Ovary (tissue), 3 donors: Measurements from ENCODE around the gene PRF1.

ENCODE experiments used
- POLR2A ChIP-seq: fragments of 450-650 bp; IDR thresholded peaks from one replicate; pipeline ENCODE4 v1.6.1; 2017; ENCODE audit warnings: antibody characterized with exemption, mild to moderate bottlenecking, moderate library complexity
- TF ChIP-seq, protein P1 (sequence below), 3 donors: fragments of 450-650 bp in 2 of 3; fragments of 200-600 bp in 1 of 3; IDR thresholded peaks; one replicate each; pipeline versions ENCODE4 v1.5.1 to v1.8.0; 2016 to 2022; ENCODE audit warnings: antibody characterized with exemption in 3 of 3, mild to moderate bottlenecking in 1 of 3
- donor health status: DM: no; HTN: no; CAD: no.

DNA sequence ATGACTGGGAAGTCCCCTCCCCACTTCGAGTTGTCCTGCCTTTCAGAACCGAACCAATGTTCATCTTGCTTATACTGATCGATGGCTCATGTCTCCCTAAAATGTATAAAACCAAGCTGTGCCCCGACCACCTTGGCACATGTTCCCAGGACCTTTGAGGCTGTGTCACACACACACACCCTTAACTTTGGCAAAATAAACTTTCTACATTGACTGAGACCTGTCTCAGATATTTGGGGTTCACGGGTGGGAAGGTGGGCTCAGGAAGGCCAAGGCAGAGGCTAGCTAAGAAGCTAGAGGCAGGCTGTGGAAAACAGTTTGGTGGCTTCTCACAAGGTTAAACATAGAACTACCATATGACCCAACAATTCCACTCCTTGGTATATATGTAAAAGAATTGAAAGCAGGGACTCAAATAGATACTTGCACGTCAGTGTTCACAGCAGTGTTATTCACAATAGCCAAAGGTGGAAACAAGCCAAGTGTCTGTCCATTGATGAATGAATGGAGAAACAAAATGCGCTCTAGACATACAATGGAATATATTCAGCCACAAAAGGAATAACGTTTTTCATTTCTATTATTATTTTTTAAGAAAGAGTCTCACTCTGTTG, 15.4 kb downstream of the PRF1 start:
- TF ChIP-seq, protein P1, sequence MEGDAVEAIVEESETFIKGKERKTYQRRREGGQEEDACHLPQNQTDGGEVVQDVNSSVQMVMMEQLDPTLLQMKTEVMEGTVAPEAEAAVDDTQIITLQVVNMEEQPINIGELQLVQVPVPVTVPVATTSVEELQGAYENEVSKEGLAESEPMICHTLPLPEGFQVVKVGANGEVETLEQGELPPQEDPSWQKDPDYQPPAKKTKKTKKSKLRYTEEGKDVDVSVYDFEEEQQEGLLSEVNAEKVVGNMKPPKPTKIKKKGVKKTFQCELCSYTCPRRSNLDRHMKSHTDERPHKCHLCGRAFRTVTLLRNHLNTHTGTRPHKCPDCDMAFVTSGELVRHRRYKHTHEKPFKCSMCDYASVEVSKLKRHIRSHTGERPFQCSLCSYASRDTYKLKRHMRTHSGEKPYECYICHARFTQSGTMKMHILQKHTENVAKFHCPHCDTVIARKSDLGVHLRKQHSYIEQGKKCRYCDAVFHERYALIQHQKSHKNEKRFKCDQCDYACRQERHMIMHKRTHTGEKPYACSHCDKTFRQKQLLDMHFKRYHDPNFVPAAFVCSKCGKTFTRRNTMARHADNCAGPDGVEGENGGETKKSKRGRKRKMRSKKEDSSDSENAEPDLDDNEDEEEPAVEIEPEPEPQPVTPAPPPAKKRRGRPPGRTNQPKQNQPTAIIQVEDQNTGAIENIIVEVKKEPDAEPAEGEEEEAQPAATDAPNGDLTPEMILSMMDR (IDR thresholded peaks at IDR 0.05), result no peak
- no peak for TF ChIP-seq POLR2A
